Bronchial epithelial cell (primary cell): ENCODE data around the gene ZDHHC24. TPM values are rescaled to one million over a fixed set of nuclear protein-coding genes. Genes with fewer than 3 reads are reported as not detected.

Experiments
- DNase-seq: peaks from one replicate; pipeline ENCODE4 v3.0.0-alpha.2; 2010; ENCODE audit warnings: low read depth
- FAIRE-seq: peaks from 2 replicates; lab custom pipeline; 2011; peaks lifted over from hg19 to GRCh38; lab: Jason Lieb, UNC
- H3K27me3 ChIP-seq: 2 replicates; pipeline ENCODE4 v1.5.1; 2011; ENCODE audit warnings: low read length; ENCODE audit not compliant: control insufficient read depth, insufficient read depth
- H3K36me3 ChIP-seq: 2 replicates; pipeline ENCODE4 v1.5.1; 2011; ENCODE audit warnings: low read length; ENCODE audit not compliant: control insufficient read depth, insufficient read depth
- H3K4me3 ChIP-seq: 2 replicates; pipeline ENCODE4 v1.5.1; 2011; ENCODE audit warnings: mild to moderate bottlenecking, low read depth, low read length, control low read depth
- CTCF ChIP-seq: IDR thresholded peaks from 2 replicates; pipeline ENCODE4 v1.5.1; 2011; ENCODE audit warnings: mild to moderate bottlenecking, moderate library complexity, low read length, control low read depth, inconsistent platforms; ENCODE audit not compliant: insufficient read depth, severe bottlenecking
- total RNA-seq: library from RNA; depleted of rRNA; stranded (reverse); fragments of >200 nt; gene quantifications from 2 replicates; pipeline ENCODE4 v1.2.1, GENCODE V29; 2014

ZDHHC24 gene
- total RNA-seq, 1 donor from 2014 or later = 8.4 TPM

GRCh38 chr11:66530927-66531709 lies 14.7 kb downstream of the ZDHHC24 start:
- DNase-seq (no peak), FAIRE-seq (no peak)
- TF ChIP-seq CTCF = no peak
- Histone ChIP-seq H3K36me3 (peaks cover 6% of the 10 kb centered on the region), H3K4me3 (no peak overlapping the region), H3K27me3 (no peaks in the 10 kb centered on the region)

GRCh38 chr11:66529655-66530054 lies 16.2 kb downstream of the ZDHHC24 start:
- DNase-seq (no peak), FAIRE-seq (no peak)
- H3K4me3 ChIP-seq = no peak overlapping the region
- H3K36me3 ChIP-seq = peaks cover 6% of the 10 kb centered on the region
- TF ChIP-seq CTCF = no peak
- H3K27me3 ChIP-seq = no peaks in the 10 kb centered on the region

GRCh38 chr11:66529069-66529468 lies 16.8 kb downstream of the ZDHHC24 start:
- peaks cover 6% of the 10 kb centered on the region for H3K36me3 ChIP-seq
- DNase-seq (no peak), FAIRE-seq (no peak)
- no peak for TF ChIP-seq CTCF
- no peak overlapping the region for H3K4me3 ChIP-seq
- H3K27me3 ChIP-seq = no peaks in the 10 kb centered on the region

GRCh38 chr11:66524304-66525040 lies 21.4 kb downstream of the ZDHHC24 start:
- no peaks in the 10 kb centered on the region for H3K27me3 ChIP-seq
- no peak for DNase-seq
- H3K36me3 ChIP-seq = peaks cover 18% of the 10 kb centered on the region

GRCh38 chr11:66523611-66524010 lies 22.2 kb downstream of the ZDHHC24 start:
- Histone ChIP-seq H3K4me3 (no peak overlapping the region), H3K27me3 (no peaks in the 10 kb centered on the region), H3K36me3 (peaks cover 18% of the 10 kb centered on the region)
- TF ChIP-seq CTCF = no peak
- FAIRE-seq (no peak), DNase-seq (no peak)

More at GRCh38 chr11:66524304-66525040, 21.4 kb downstream of the ZDHHC24 start:
- no peak for FAIRE-seq
- no peak for TF ChIP-seq CTCF
- no peak overlapping the region for H3K4me3 ChIP-seq
